Omental fat pad (tissue), 4 donors: ENCODE data around the gene HDAC9. TPM values are rescaled to one million over a fixed set of nuclear protein-coding genes. Genes with fewer than 3 reads are reported as not detected.

Experiments used
- ATAC-seq: fragments of 150-250 bp; one replicate; pipeline ENCODE4 v1.9.1; 2016; ENCODE audit warnings: mild to moderate bottlenecking, moderate library complexity; ENCODE audit not compliant: low FRiP score
- DNase-seq: peaks from one replicate; pipeline ENCODE4 v3.0.0-alpha.2; 2019; ENCODE audit warnings: low spot score
- total RNA-seq, 4 donors: library from RNA; depleted of rRNA; stranded (reverse); fragments of >200 nt; gene quantifications; one replicate each; pipeline ENCODE4 v1.1.0, GENCODE V29; 2016
- TF ChIP-seq, protein P1 (sequence below), 3 donors: fragments of 450-650 bp; IDR thresholded peaks; one replicate each; pipeline ENCODE4 v1.5.1; 2016 to 2017; ENCODE audit warnings: antibody characterized with exemption in 3 of 3, mild to moderate bottlenecking in 3 of 3, moderate library complexity in 2 of 3

Gene HDAC9
- total RNA-seq, 4 donors from 2014 or later: 15.6 to 51.5 (median 24.1) TPM

DNA sequence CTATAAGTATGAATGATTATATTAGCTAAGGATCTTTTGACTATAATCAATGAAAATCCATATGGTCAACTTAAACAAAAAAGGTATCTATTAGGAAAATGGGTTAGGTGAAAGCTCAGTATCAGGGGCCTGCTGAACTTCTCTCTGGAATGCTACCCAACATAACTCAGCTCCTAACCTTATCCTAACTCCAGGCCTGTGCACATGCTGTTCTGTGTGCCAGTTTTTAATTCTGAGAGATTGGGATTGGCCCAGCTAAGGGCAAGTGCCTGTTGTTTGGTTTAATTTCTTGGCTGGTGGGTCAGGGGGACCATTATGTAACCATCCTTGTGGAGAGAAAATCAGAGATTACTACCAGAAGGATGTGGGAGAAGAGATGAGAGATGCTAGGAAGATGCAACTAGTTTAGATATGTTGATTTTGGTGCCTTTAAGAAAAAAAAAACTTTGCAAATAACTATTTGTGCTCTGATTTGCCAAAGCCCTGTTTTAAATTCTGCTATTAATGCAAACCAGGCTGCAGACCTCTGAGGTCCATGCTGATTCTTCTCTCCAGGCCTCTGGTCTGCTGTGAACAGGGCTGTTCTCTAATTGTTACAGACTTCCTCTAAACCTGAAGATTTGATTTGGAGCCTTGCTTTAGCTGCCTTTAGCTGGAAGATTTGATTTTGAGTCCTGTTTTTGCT lies 23.9 kb upstream of the HDAC9 start:
- no peak for ATAC-seq
- no peak for DNase-seq
- TF ChIP-seq, protein P1, sequence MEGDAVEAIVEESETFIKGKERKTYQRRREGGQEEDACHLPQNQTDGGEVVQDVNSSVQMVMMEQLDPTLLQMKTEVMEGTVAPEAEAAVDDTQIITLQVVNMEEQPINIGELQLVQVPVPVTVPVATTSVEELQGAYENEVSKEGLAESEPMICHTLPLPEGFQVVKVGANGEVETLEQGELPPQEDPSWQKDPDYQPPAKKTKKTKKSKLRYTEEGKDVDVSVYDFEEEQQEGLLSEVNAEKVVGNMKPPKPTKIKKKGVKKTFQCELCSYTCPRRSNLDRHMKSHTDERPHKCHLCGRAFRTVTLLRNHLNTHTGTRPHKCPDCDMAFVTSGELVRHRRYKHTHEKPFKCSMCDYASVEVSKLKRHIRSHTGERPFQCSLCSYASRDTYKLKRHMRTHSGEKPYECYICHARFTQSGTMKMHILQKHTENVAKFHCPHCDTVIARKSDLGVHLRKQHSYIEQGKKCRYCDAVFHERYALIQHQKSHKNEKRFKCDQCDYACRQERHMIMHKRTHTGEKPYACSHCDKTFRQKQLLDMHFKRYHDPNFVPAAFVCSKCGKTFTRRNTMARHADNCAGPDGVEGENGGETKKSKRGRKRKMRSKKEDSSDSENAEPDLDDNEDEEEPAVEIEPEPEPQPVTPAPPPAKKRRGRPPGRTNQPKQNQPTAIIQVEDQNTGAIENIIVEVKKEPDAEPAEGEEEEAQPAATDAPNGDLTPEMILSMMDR (IDR thresholded peaks at IDR 0.05): no peak

DNA sequence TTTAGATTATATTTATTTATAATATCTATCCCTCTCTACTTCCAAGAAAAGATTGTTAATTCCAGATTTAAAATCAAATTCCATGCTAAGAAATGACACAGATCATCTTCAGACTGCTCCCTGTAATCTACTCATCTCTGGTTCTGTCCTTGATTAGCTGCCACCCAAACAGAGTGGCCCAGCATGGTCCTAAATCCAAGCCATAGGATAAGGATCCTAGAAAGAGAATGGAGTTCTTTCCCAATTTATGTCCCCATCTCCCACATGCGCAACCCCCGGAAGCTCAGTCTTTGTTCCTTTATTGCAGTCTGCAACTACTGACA lies 23.4 kb upstream of the HDAC9 start:
- DNase-seq (no peak), ATAC-seq (no peak)
- TF ChIP-seq, protein P1 (IDR thresholded peaks at IDR 0.05): no peak

DNA sequence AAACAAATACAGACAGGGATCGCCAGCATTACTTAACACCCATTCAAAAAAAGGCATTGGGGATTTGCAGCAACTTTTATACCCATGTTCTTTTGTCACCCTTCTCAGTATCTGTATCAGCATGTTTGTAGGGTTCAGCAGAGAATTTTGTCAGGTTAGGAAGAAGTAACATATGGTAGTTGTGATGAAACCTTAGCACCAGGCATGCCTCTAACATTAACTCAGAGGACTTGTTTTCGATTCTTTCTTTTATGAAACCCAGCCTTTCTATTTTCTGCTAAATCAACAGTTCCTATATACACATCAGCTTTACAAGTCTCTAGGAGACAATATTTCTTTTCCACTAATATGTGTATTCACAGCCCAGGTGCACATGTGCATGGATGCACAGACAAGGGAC lies 22.4 kb upstream of the HDAC9 start:
- ATAC-seq: no peak
- TF ChIP-seq, protein P1 (IDR thresholded peaks at IDR 0.05): no peak
- DNase-seq: no peak

DNA sequence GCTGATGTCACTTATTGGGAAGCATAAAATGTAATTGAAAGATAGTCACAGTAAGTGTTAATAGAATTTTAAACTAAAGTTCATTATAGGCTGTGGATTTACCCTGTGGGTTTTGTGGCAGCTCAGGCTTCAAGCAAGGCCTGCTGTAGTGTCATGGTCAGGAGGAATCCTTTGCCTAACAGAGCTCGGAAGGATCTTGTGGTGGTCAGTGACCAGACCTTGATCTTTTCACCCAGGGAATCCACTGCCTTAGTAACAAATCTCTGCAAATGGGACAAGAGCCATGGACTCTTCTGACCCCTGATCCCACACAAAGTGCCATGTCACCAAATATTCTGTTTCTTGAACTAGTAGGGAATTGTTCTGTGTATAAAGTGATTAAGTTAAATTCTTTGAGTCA lies 20.6 kb upstream of the HDAC9 start:
- DNase-seq (no peak), ATAC-seq (no peak)
- TF ChIP-seq, protein P1 (IDR thresholded peaks at IDR 0.05): no peak

DNA sequence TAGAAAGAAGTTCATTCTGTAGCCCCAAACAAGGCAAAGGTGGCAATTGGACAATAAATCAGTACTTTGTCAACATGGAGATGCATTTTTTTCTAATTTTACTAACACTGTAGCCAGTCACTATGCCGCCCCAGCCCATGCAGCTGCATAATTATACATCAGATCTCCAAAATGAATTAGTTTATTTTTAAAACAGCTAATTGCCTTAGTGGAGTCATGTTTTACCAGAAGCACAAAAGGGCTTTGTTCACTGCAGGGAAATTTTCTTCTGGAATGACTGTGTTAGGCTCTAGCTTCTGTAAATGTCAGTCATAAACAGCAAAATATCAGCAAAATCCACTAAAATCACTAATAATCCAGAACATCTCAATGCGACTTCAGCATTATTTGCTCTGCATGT lies 20.1 kb upstream of the HDAC9 start:
- DNase-seq: no peak
- ATAC-seq: no peak
- TF ChIP-seq, protein P1 (IDR thresholded peaks at IDR 0.05): no peak

DNA sequence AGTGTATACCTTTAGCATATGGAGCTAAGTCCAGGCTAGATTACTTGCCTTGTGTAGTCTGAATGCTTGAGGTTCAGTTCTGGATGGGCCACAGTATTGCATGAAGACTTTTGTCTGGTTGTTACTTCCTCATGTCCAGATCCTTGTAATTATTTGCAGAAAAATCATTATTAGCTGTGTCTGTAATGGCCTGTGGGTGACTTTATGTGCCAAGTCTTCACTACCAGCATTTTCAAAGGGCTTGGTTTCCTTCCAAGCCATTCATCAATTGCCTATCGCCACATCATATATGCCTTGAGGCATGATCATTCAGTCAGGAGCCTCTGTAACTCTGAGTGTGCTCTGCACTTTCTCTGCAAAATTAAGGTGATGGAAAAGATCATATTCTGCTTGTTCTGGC lies 13.8 kb upstream of the HDAC9 start:
- DNase-seq: no peak
- no peak for ATAC-seq
- TF ChIP-seq, protein P1 (IDR thresholded peaks at IDR 0.05): no peak

DNA sequence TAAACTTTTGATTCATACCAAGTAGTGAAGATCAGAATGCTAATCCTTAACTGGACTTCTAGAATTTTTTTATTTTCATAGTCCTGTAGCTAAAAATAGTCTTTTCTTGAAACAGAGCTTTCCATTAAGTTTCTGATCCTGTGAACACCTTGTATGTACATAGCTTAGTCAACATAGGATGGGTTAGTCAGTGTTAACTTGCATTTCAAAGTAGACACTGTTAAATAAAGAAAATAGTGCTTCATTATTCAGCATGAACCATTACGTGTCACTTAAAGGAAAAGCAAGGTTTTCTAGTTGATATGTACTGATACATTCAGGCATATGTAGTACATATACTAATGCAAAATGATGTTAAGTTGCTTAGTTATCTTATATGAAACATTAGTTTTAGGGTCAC lies 7.5 kb upstream of the HDAC9 start:
- ATAC-seq (no peak), DNase-seq (no peak)
- TF ChIP-seq, protein P1 (IDR thresholded peaks at IDR 0.05): no peak
